ENCODE results near the gene CENPO.

The CENPO gene

GRCh38 chr2:24866946-24867345 is 73.7 kb downstream of the CENPO start:
- DNase-seq, result no peak

DNA sequence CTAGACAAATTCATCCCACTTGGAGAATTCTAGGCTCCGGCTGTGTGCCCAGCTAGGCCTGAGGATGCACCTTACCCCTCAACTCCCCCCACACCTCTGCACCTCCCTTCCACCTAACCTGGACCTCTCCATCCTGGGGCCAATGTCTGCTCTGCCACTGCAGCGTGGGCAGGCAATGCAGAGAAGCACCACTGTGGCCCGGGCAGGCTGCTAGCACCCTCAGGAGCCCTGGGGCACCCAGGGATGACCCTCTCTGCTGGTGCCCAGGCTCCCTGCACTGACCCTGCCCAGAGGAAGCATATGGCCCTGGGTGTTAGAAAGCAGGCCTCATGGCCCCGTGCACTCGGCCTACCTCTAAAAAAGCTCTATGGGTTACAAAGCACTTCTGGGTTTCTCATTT is 77.2 kb downstream of the CENPO start:
- DNase-seq, result no peak

- DNase-seq, result no peak
These were observed 77.9 kb downstream of the CENPO start for GRCh38 chr2:24870891-24871705.

DNA sequence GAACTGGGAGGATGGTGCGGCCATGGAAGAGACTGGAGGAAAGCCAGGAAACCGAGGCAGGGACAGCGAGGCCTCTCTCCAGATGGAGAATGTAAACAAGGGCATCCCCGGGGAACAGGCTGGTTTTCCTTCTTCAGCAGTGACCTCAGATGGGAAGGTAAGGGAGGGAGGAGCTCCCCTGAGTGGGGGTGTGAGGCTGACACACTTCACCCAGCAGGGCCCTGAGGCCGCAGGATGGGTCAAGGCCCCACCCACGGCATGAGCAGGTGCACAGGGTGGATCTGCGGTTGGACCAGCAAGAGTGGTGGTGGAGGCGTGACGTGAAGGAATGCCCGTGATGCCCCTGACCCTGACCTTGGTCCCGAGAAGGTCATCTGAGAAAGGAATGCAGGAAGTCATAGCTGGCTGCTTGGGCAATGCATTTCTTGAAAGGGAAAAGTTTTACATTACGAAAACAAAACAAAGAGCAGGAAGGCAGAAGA is 78.7 kb downstream of the CENPO start:
- no peak for DNase-seq
